HUES64 (cell line): ENCODE results near the gene BBS9.

Source experiments
- H3K27ac ChIP-seq: 2 replicates; pipeline ENCODE4 v1.7.0; 2013; ENCODE audit warnings: low read depth, low read length, inconsistent platforms
- H3K27me3 ChIP-seq: 2 replicates; pipeline ENCODE4 v1.6.1; 2013; ENCODE audit warnings: mild to moderate bottlenecking, low read length; ENCODE audit not compliant: insufficient read depth
- H3K36me3 ChIP-seq: 2 replicates; pipeline ENCODE4 v1.6.1; 2013; ENCODE audit warnings: mild to moderate bottlenecking, low read length; ENCODE audit not compliant: insufficient read depth
- H3K4me1 ChIP-seq: 2 replicates; pipeline ENCODE4 v1.6.1; 2013; ENCODE audit warnings: mild to moderate bottlenecking, low read length, moderate library complexity; ENCODE audit not compliant: insufficient read depth
- H3K4me3 ChIP-seq: 2 replicates; pipeline ENCODE4 v1.5.1; 2013; ENCODE audit warnings: mild to moderate bottlenecking, low read length, moderate library complexity
- H3K9ac ChIP-seq: 2 replicates; pipeline ENCODE4 v1.6.1; 2013; ENCODE audit warnings: mild to moderate bottlenecking, low read depth, low read length
- H3K9me3 ChIP-seq: 2 replicates; pipeline ENCODE4 v1.6.1; 2013; ENCODE audit warnings: low read depth, low read length; ENCODE audit not compliant: insufficient read depth
- WGBS: fragments of 150-250, 120-280 bp; methylation state at CpG from one replicate; pipeline ENCODE4 v1.1.7; 2013; ENCODE audit warnings: missing lambda C conversion rate; 5-methylcytosine and 5-hydroxymethylcytosine counted together

BBS9 gene

DNA sequence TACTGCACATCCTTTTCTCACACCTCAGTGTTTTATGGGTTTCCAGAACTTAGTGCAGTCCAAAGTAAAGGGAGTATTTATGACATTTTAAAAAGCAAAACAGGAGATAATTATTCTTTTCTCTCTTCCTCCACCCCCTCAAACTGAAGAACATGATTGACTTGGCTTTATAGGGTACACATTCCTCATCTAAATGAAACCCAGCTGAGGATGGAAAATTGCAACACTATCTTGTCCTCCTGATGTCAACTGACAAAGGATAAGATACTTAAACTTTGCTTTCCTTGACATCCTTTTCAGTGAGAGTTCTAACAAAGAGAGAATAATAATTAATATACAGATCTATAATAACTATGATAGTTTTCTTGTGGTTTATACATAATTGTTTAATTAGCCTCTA, 299.1 kb downstream of the BBS9 start:
- Histone ChIP-seq H3K27ac (no peak overlapping the region), H3K9ac (no peak overlapping the region), H3K4me1 (no peaks in the 10 kb centered on the region), H3K27me3 (no peaks in the 10 kb centered on the region), H3K36me3 (no peaks in the 10 kb centered on the region), H3K9me3 (no peaks in the 10 kb centered on the region), H3K4me3 (no peak overlapping the region)

DNA sequence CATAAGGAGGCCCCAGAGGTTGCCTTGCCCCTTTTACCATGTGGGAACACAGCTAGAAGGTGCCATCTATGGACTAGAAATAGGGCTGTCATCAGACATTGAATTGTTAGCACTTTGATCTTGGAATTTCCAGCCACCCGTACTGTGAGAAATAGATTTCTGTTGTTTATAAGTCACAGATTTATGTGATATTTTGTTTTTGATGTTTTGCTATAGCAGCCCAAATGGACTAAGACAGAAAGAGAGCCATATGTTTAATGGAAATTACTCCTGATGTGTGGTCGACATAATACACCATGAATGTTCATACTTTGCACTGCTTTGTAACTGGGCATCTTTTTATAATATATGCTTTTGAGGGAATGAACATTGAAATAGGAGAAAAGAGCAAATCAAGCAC, 302.2 kb downstream of the BBS9 start:
- 86% methylated on average over 2 of the region's 2 CpGs for WGBS
- no peaks in the 10 kb centered on the region for H3K27me3 ChIP-seq
- H3K27ac ChIP-seq: no peak overlapping the region
- H3K4me3 ChIP-seq: no peak overlapping the region
- H3K9ac ChIP-seq: no peak overlapping the region
- H3K9me3 ChIP-seq: no peaks in the 10 kb centered on the region
- no peaks in the 10 kb centered on the region for H3K4me1 ChIP-seq
- H3K36me3 ChIP-seq: no peaks in the 10 kb centered on the region

DNA sequence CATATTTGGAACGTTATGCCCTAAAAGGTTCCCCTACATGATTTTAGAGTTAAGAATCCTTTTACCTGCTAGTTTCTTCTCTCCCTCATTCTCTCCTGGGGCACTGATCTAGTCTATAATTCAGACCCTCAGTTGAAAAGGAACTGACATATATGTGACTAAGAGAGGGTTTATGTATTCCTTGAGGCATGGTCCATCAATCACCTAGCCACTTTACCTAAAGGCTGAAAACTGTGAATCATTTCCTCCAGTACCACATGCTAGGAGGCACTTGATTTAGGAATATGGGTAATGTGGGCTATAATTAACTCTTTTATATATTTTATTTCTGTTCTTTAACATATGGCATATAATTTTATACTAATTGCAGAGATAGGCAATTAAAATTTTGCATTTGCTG, 303.5 kb downstream of the BBS9 start:
- Histone ChIP-seq H3K9me3 (no peaks in the 10 kb centered on the region), H3K9ac (no peak overlapping the region), H3K4me1 (no peaks in the 10 kb centered on the region), H3K4me3 (no peak overlapping the region), H3K36me3 (no peaks in the 10 kb centered on the region), H3K27me3 (no peaks in the 10 kb centered on the region), H3K27ac (no peak overlapping the region)
- 93% methylated on average over 1 of the region's 1 CpG for WGBS

DNA sequence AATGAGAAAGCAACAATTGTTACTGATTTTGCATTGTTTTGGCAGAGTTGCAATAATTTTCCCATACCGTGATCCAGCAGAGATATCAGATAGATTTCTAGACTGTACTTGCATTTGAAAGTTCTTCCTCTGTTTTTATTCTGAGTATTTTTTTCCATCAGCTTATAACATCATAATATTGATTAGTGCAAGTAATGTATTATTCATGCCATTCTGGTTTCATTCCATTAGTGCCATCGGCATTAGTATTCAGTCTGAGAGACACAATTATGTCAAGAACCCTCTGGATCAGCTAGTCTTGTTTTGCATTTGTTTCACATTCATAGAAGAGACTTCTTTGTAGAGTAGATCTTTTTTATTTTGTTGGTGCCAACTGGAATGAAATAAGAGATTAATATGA, 304.0 kb downstream of the BBS9 start:
- H3K27me3 ChIP-seq: no peaks in the 10 kb centered on the region
- no peaks in the 10 kb centered on the region for H3K4me1 ChIP-seq
- no peaks in the 10 kb centered on the region for H3K9me3 ChIP-seq
- no peak overlapping the region for H3K4me3 ChIP-seq
- 100% methylated on average over 2 of the region's 2 CpGs for WGBS
- H3K36me3 ChIP-seq: no peaks in the 10 kb centered on the region
- H3K9ac ChIP-seq: no peak overlapping the region
- H3K27ac ChIP-seq: no peak overlapping the region

DNA sequence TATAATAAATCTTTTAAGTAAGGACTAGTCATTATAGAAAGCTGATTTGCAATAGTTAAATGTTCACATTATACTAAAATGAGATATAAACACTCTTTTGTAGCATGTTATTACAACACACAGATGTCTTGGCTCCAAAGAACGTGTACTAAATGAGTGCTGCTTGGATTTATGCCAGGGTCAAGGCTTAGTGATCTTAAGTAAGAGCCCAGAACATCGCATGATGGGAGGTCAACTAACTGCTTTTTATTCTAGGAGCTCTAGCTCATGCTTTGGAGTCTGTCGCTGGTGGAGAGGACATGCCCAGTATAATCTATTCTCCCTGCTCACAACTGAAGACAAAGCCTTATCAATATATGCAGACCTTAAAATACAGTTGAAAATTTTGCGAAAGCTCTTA, 315.1 kb downstream of the BBS9 start:
- no peaks in the 10 kb centered on the region for H3K9me3 ChIP-seq
- no peak overlapping the region for H3K27ac ChIP-seq
- no peaks in the 10 kb centered on the region for H3K27me3 ChIP-seq
- no peak overlapping the region for H3K4me3 ChIP-seq
- H3K4me1 ChIP-seq: peaks cover 10% of the 10 kb centered on the region
- 93% methylated on average over 4 of the region's 4 CpGs for WGBS
- no peak overlapping the region for H3K9ac ChIP-seq
- H3K36me3 ChIP-seq: no peaks in the 10 kb centered on the region

DNA sequence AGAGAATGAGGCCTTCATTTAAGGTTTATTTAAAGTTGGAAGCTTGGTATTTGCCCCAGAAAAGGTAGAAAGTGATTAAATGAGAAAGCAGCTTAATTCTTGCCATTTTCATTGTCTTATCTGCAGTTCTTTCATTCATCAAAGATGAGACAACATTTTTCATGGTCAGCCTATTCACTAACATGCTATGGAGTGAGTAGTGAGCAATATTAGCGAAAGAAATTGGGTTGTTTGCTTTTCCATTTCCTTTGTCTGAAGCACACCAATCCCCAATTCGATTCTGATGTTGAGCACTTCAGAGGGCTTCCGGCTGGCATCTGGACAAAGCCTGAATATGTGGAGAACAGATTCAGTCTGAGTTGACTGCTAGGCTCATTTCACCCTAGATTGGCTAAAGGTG, 317.2 kb downstream of the BBS9 start:
- H3K9ac ChIP-seq: no peak overlapping the region
- H3K4me1 ChIP-seq: peaks cover 10% of the 10 kb centered on the region
- no peaks in the 10 kb centered on the region for H3K36me3 ChIP-seq
- H3K4me3 ChIP-seq: no peak overlapping the region
- H3K27me3 ChIP-seq: no peaks in the 10 kb centered on the region
- no peak overlapping the region for H3K27ac ChIP-seq
- WGBS: 91% methylated on average over 3 of the region's 3 CpGs
- no peaks in the 10 kb centered on the region for H3K9me3 ChIP-seq

DNA sequence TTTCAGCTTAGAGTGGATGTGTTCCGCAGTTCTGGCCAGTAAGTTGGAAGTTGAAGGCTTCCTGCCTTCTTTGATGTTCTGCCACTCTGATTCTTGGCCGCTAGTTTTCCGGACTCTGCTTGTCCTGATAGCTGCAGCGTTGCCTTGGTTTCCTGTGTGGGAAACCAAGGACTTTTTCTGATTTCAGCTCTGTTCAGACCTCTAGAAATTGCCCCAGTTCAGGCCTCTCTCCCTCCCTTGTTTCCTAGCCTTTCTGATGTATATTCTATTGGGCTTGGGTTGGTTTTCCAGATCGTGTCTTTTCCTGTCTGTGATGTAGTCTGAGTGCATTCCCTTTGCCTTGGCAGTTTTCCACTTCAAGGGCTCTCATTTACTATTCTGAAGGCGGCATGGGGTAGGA, 318.7 kb downstream of the BBS9 start:
- WGBS: 90% methylated on average over 6 of the region's 6 CpGs
- H3K4me3 ChIP-seq: no peak overlapping the region
- no peaks in the 10 kb centered on the region for H3K9me3 ChIP-seq
- no peaks in the 10 kb centered on the region for H3K27me3 ChIP-seq
- H3K27ac ChIP-seq: no peak overlapping the region
- no peak overlapping the region for H3K9ac ChIP-seq
- peaks cover 10% of the 10 kb centered on the region for H3K4me1 ChIP-seq
- H3K36me3 ChIP-seq: no peaks in the 10 kb centered on the region

DNA sequence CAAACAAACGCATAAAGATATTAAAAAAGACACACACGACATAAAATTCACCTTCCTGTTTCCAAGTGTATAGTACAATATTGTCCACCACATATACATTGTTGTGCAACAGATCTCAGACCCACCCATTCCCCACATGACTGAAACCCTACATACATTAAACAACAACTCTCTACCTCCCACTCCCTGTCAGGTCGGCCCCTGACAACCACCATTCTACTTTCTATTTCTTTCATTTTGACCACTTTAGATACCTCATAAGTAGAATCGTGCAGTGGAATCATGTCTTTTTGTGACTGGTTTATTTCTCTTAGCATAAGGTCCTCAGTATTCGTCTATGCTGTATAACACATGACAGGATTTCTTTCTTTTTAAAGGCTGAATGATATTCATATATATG, 320.5 kb downstream of the BBS9 start:
- H3K9ac ChIP-seq: no peak overlapping the region
- 98% methylated on average over 4 of the region's 5 CpGs for WGBS
- H3K9me3 ChIP-seq: no peaks in the 10 kb centered on the region
- no peak overlapping the region for H3K27ac ChIP-seq
- H3K27me3 ChIP-seq: no peaks in the 10 kb centered on the region
- no peak overlapping the region for H3K4me3 ChIP-seq
- peaks cover 6% of the 10 kb centered on the region; the same call in 1 of the 2 replicates for H3K4me1 ChIP-seq
- H3K36me3 ChIP-seq: no peaks in the 10 kb centered on the region

DNA sequence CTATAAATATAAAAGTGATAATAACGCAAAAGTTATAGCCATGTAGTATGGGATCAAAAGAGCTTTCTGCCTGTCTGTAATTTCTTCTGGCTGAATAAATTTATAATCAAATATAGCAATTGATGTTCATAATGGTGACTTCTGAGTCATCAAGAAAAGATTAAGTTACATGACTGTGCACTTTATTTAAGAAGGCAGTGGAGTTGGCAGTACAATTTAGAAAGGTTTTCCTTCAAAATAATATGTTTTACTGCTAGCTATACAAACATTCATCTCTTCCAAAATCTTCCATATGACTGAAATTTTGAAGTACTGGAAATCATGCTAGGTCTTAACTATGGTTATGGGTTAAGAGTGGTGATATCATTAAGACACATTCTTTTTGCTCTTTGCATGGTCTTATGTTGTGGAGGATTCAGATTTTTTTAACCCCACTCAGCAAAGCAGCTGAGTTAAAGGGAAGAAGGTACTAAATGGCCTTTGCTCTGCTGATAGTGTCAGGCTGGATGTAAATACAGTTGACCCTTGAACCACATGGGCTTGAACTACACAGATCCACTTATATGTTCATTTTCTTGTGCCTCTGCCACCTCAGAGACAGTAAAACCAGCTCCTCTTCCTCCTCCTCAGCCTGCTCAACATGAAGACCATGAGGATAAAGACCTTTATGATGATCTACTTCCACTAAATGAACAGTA, 323.6 kb downstream of the BBS9 start:
- WGBS: no CpG with 5 or more reads among the region's 1 CpG
- H3K4me1 ChIP-seq: peaks cover 9% of the 10 kb centered on the region
- no peak overlapping the region for H3K4me3 ChIP-seq
- no peak overlapping the region for H3K27ac ChIP-seq
- H3K36me3 ChIP-seq: no peaks in the 10 kb centered on the region
- H3K9ac ChIP-seq: no peak overlapping the region
- no peaks in the 10 kb centered on the region for H3K9me3 ChIP-seq
- no peaks in the 10 kb centered on the region for H3K27me3 ChIP-seq

DNA sequence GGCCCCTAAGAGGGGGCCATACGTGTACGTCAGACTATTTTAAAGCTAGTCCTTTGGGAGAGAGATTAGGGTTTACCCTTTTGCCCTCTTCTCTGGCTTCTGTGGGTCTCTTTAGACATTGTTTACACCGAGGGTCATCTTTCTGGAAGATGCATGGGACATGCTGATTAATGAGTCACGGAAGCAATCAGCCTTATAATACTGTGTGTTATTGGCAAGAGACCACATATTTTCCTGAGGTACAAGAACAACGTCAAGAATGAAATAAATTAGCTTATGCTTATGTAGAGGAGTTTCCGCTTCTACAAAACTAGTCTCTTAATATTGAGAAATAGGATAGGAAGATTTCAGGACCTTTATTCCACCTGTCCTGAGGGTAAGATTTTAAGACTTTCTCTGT, 327.7 kb downstream of the BBS9 start:
- H3K27me3 ChIP-seq: no peaks in the 10 kb centered on the region
- no peaks in the 10 kb centered on the region for H3K36me3 ChIP-seq
- no peak overlapping the region for H3K9ac ChIP-seq
- H3K4me1 ChIP-seq: peaks cover 7% of the 10 kb centered on the region; the same call in 1 of the 2 replicates
- H3K27ac ChIP-seq: no peak overlapping the region
- WGBS: 90% methylated on average over 6 of the region's 6 CpGs
- H3K9me3 ChIP-seq: no peaks in the 10 kb centered on the region
- no peak overlapping the region for H3K4me3 ChIP-seq

DNA sequence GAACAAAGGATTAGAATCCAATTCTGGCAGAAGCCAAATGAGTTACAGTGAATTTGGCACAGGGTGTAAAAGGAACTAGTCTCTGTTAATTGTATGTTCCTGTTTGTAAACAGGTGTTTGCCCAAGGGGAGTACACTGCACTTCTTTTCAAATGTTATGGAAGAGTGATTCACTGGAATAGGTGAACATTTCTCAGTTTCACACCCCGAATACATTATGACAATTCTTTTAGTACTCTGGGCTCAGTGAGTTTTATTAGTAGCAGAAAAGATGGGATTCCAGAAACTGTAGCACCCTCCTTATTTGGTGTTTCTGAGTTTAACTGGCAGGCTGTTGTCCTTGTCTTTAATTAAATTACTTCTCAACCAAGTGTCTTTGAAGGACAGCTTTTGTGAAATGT, 329.2 kb downstream of the BBS9 start:
- Histone ChIP-seq H3K9me3 (no peaks in the 10 kb centered on the region), H3K9ac (no peak overlapping the region), H3K4me1 (peaks cover 7% of the 10 kb centered on the region; the same call in 1 of the 2 replicates), H3K36me3 (no peaks in the 10 kb centered on the region), H3K27me3 (no peaks in the 10 kb centered on the region), H3K4me3 (no peak overlapping the region), H3K27ac (no peak overlapping the region)
- 100% methylated on average over 1 of the region's 1 CpG for WGBS

DNA sequence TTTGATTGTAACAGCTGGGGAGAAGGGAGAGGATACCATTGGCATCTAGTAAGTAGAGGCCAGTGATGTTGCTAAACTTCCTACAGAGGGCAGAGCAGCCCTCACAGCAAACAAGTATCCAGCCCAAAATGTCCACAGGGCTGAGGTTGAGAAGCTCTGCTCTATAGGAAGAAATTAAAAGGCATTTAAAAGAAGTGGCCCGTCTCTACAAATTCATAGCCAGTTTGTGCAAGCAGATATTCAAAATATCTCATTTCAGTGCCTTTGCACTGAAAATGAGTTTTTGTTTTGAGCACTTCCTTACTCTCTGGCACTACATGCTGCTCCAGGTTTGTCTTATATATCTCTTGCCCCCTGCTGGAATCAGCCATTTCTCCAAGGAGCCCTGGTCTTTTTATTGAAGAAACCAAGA, 330.0 kb downstream of the BBS9 start:
- 7% methylated on average over 1 of the region's 1 CpG for WGBS
- H3K9ac ChIP-seq: no peak overlapping the region

More for the DNA sequence above, 330.0 kb downstream of the BBS9 start:
- Histone ChIP-seq H3K27ac (no peak overlapping the region), H3K4me1 (peaks cover 7% of the 10 kb centered on the region; the same call in 1 of the 2 replicates), H3K4me3 (no peak overlapping the region; the same call in 1 of the 2 replicates), H3K27me3 (no peaks in the 10 kb centered on the region), H3K9me3 (no peaks in the 10 kb centered on the region), H3K36me3 (no peaks in the 10 kb centered on the region)
